GM10266 (cell line): ENCODE results near the gene HLA-G.

Experiments used
- DNase-seq: peaks from one replicate; pipeline ENCODE4 v3.0.0; 2012; ENCODE audit errors: extremely low spot score
- TF ChIP-seq, protein P1 (sequence below): IDR thresholded peaks from 2 replicates; pipeline ENCODE4 v1.5.1; 2012; ENCODE audit warnings: mild to moderate bottlenecking, low read depth; ENCODE audit not compliant: control insufficient read depth, insufficient read depth; ENCODE audit errors: missing control alignments

HLA-G gene

DNA sequence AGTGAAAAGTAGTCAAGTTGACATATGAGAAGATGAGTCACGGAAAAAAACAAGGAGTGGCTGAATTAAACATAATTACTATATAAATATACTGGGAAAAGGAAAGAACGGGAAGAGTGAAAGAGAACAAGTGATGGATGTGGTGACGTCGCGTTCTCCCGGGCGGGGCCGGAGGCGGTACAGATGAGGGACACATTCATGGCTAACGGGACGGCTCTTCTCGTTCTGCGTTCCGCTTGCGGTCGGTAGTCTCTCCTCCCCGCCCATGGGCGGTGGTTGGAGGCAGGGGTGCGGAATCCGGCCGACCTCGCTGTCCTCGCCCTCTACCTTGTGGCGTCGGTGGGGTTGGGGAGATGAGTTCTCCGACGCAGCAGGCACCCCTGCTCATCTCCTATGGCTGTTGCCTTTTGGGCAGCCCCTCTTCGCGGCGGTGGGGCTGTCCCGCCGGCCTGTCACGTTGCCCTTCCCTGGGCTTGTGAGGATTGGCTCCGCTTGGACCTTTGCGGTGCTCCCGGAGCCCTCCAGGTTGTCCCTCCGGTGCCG, 22.5 kb downstream of the HLA-G start:
- no peak for DNase-seq
- TF ChIP-seq, protein P1, sequence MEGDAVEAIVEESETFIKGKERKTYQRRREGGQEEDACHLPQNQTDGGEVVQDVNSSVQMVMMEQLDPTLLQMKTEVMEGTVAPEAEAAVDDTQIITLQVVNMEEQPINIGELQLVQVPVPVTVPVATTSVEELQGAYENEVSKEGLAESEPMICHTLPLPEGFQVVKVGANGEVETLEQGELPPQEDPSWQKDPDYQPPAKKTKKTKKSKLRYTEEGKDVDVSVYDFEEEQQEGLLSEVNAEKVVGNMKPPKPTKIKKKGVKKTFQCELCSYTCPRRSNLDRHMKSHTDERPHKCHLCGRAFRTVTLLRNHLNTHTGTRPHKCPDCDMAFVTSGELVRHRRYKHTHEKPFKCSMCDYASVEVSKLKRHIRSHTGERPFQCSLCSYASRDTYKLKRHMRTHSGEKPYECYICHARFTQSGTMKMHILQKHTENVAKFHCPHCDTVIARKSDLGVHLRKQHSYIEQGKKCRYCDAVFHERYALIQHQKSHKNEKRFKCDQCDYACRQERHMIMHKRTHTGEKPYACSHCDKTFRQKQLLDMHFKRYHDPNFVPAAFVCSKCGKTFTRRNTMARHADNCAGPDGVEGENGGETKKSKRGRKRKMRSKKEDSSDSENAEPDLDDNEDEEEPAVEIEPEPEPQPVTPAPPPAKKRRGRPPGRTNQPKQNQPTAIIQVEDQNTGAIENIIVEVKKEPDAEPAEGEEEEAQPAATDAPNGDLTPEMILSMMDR = no peak

DNA sequence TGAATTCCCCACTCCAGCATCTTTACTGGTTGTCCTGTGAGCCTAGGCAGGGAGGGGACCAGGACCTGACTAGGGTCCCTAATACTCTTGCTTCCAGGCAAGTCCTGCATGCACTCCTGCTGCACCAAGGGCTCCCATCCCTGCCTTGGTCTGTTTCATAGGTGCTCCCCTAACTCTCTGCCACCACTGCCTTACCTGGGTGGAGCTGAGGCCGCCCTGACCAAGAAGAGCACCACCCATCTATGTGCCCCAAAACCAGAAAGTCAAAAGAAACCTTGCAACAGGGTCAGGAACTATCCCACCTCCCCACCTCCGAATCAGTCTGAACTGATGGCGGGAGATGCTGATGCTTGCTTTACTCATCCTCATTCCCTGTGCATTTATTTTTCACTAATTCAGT, 23.6 kb downstream of the HLA-G start:
- TF ChIP-seq, protein P1 = no peak
- no peak for DNase-seq

DNA sequence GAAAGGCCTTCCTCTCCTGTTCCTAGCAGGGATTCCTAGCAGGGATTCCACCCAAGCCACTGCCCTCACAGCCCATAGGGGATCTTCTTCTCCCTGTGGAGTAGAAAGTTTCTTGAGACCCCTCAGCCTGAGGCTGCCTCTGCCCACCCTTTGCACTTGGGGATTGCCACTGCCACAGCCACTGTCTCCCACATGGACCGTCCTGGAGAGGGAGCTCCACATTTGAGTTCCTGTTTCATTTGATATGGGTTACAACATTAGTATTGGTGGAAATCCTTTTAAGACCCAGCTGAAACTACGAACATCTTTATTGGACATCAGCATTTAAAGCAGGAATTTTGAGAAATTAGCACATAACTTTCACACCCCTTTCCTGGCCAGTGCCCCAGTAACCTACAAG, 25.6 kb downstream of the HLA-G start:
- no peak for DNase-seq
- TF ChIP-seq, protein P1 = no peak

DNA sequence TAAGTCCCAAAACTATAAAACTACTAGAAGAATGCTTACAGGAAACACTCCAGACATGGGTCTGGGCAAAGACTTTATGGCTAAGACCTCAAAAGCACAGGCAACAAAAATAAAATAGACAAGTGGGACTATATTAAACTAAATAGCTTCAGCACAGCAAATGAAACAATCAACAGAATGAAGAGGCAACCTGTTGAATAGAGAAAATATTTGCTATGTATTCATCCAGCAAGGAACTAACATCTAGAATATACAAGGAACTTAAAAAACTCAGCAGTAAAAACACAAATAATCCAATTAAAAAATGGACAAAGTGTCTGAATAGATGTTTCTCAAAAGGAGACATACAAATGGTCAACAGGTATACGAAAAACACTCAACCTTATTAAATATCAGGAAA, 30.4 kb downstream of the HLA-G start:
- no peak for DNase-seq
- TF ChIP-seq, protein P1 = no peak

DNA sequence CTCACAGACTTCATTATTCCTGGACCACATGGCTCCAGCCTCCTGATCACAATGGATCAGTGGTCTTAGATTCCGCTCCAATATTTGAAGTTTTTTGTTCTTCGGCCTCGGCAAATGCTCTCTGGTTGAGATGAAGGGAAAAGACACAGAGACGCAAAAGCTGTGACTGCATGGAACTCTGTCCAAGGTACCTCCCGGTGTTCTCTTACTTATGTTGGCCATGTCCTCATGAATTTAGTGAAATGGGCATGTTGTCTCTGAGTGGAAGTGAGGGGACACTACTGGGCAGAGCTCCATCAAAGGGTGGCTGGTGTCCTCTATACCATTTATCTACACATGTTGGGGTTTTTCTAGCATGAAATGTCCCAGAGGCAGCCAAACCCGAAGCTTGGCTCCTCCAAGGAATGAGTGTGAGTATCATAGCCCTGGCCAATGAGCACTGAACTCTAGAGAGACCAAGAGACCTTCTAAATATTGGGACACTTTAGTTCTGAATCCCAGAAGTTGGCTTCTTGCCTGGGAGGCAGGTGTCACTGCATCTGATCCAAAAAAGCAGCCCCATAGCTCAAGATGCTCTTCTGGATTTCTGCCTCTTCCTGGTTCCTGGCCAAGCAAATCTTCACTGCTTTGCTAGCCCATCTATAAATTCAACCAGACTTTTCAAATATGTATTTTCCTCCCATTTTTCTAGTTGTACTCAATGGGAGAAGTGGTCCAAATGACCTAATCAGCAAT, 34.1 kb downstream of the HLA-G start:
- DNase-seq = no peak
- TF ChIP-seq, protein P1 = no peak

DNA sequence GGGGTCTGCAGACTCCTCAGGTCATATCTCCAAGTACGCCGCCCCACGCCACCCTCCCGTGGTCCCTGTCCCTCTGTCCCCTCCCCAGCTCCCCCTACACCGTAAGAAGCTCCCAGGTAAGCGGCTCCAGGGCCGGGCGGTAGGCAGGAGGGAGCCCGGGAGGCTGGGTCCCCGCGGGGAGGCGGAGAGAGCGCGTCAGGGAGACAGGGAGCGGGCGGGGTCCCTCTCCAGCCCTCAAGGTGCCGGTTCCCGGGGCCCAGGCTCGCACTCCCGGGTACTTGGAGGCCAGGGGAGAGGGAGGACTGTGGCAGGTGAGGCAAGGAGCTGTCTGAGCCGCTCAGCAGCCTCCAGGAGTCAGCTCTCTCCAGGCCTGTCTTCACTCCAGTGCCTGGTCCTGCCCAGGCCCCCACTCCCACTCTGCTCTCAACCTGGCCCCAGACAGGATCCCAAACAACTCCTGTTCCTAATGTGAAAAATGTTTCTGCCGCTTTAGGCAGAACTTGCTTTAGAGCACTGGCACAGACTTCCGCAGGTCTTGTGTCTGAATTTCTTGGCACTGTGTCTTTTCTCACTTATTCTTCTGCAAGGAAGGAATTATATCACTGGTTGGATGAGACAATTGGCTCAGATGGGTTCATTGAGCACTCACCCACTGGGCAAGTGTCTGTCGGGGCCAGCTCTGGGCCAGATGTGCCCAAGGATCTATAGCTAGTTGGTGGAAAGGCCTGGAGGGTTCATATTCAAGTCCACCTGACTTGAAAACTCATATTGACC, 36.6 kb downstream of the HLA-G start:
- TF ChIP-seq, protein P1 = no peak
- DNase-seq = no peak

DNA sequence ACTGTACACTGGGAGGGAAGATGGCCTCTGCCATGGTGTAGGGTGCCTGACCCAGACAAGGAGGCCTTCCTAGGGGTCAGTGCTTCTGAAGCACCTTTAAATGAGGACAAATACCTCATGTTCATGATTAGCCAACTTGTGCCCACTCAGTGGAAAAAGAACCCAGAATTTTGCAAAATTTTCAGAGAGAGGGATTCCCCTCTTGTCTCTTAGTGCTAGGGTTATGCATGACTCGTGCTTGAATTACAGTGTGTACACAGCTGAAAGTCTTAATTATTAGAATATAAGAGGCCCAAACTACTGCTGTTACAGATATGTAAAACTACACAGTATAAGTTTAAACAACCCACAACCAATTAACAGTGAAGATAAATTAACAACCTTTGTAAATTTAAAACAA, 38.0 kb downstream of the HLA-G start:
- DNase-seq = no peak
- TF ChIP-seq, protein P1 = no peak
